Nucleus accumbens (tissue), 56 donors: Measurements from ENCODE around the gene STYX.
"Not testable (repeated sequence)": the region's sequence is repeated elsewhere in the genome, so short reads cannot be mapped to it uniquely, and the experiment has no call there.

ENCODE experiments used
- DNase-seq, 56 donors: peaks; one replicate each; lab custom pipeline; 2025; lab: John Stamatoyannopoulos, UW

Gene STYX

GRCh38 chr14:52723514-52724359 lies 6.2 kb upstream of the STYX start:
- no peak for DNase-seq

GRCh38 chr14:52724360-52724644 lies 5.7 kb upstream of the STYX start:
- no peak for DNase-seq

- DNase-seq, result not testable (repeated sequence)
Observed at GRCh38 chr14:52727509-52727908, 2.5 kb upstream of the STYX start.

- DNase-seq, result not testable (repeated sequence)
Observed at GRCh38 chr14:52729035-52729434, 931 bp upstream of the STYX start.

GRCh38 chr14:52729585-52729924 lies 411 bp upstream of the STYX start:
- no peak for DNase-seq

- peak in 1 of 56 donors; percentile 37 for DNase-seq
Observed at GRCh38 chr14:52730709-52731111, 744 bp downstream of the STYX start.

GRCh38 chr14:52733824-52734223 lies 3.9 kb downstream of the STYX start:
- DNase-seq, result no peak

GRCh38 chr14:52735921-52736489 lies 6.0 kb downstream of the STYX start:
- DNase-seq, result no peak

- DNase-seq, result no peak
Observed at GRCh38 chr14:52738409-52738808, 8.4 kb downstream of the STYX start.

GRCh38 chr14:52740751-52741150 lies 10.8 kb downstream of the STYX start:
- no peak for DNase-seq

GRCh38 chr14:52741865-52742264 lies 11.9 kb downstream of the STYX start:
- no peak for DNase-seq

- DNase-seq, result no peak
Observed at GRCh38 chr14:52748647-52749292, 18.8 kb downstream of the STYX start.

- no peak for DNase-seq
Observed at GRCh38 chr14:52755607-52756316, 25.8 kb downstream of the STYX start.

GRCh38 chr14:52759145-52759544 lies 29.2 kb downstream of the STYX start:
- DNase-seq, result no peak

GRCh38 chr14:52762923-52763322 lies 33.0 kb downstream of the STYX start:
- DNase-seq, result not testable (repeated sequence)

- DNase-seq, result no peak
Observed at GRCh38 chr14:52767058-52767833, 37.3 kb downstream of the STYX start.

GRCh38 chr14:52769887-52770286 lies 39.9 kb downstream of the STYX start:
- DNase-seq, result no peak

- no peak for DNase-seq
Observed at GRCh38 chr14:52776816-52777215, 46.9 kb downstream of the STYX start.

- DNase-seq, result no peak
Observed at GRCh38 chr14:52778702-52779101, 48.7 kb downstream of the STYX start.

GRCh38 chr14:52780893-52781292 lies 50.9 kb downstream of the STYX start:
- no peak for DNase-seq

GRCh38 chr14:52781629-52782028 lies 51.7 kb downstream of the STYX start:
- no peak for DNase-seq
